GM18909 (cell line): Measurements from ENCODE around the gene DHX29.
"Not testable (repeated sequence)": the region's sequence is repeated elsewhere in the genome, so short reads cannot be mapped to it uniquely, and the experiment has no call there.

Source experiments
- ATAC-seq: cut with Tn5 transposase; IDR thresholded peaks from one replicate; pipeline ENCODE4 v1.9.1; 2021; ENCODE audit warnings: mild to moderate bottlenecking; ENCODE audit not compliant: unreplicated experiment, poor library complexity

The DHX29 gene

GRCh38 chr5:55319491-55319890 is 12.0 kb upstream of the DHX29 start:
- no peak for ATAC-seq

- ATAC-seq: not testable (repeated sequence)
These were observed 10.7 kb upstream of the DHX29 start for GRCh38 chr5:55318237-55318636.

DNA sequence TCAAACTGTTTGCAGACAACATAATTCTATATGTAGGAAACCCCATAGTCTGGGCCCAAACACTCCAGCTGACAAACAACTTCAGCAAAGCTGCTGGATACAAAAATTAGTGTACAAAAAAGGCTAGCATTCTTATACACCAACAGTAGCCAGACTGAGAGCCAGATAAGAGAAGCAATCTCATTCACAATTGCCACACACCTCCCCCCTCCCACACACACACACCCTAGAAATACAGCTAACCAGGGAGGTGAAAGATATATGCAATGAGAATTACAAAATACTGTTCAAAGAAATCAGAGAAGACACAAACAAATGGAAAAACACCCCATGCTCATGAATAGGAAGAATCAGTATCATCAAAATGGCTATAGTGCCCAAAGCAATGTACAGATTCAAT is 9.3 kb upstream of the DHX29 start:
- no peak for ATAC-seq

DNA sequence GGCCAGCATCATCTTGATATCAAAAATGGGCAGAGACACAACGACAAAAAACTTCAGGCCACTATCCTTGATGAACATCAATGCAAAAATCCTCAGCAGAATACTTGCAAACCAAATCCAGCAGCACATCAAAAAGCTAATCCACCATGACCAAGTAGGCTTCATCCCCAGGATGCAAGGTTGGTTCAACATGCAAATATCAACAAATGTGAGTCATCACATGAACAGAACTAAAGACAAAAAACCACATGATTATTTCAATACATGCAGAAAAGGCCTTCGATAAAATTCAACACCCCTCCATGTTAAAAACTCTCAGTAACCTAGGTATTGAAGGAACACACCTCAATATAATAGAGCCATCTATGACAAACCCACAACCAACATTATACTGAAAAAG is 8.8 kb upstream of the DHX29 start:
- ATAC-seq: no peak

GRCh38 chr5:55313870-55314617 is 6.5 kb upstream of the DHX29 start:
- ATAC-seq: no peak

- peak; percentile 17 for ATAC-seq
These were observed 851 bp upstream of the DHX29 start for GRCh38 chr5:55308254-55308836.

DNA sequence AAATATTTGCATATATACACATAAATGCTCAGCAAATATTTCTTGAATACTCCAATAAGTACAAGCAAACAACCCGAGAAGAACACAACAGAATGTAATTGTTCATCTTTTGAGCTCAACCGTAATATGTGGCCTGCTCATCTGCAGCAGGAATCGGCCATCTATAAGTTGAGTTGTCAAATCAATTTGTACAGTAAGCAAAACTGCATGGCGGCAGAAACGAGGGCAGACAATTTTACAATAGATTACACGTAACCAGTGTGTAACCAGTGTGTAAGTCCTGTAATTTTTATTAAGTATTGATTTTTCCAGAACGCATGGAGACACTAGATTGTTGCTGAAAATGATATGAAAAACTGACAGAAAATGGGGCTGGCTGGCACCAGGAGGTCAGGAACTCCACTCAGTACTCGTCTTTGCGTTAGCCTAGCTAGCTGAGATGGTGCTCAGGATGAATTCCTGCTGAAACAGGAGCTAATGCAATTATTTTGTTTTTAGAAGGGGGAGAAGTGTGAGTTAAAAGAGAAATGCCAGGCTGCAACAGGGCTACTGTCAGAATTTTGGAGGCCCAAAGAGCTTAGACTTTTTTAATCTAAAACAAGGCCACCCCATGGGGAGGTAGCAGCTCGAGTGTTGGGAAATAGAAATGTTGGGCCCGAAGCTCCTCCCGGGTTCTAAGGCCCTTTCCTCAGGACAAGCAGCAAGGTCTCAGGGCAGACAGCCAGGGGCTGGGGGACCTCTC is 682 bp downstream of the DHX29 start:
- no peak for ATAC-seq

GRCh38 chr5:55305345-55305744 is 2.1 kb downstream of the DHX29 start:
- ATAC-seq: no peak

DNA sequence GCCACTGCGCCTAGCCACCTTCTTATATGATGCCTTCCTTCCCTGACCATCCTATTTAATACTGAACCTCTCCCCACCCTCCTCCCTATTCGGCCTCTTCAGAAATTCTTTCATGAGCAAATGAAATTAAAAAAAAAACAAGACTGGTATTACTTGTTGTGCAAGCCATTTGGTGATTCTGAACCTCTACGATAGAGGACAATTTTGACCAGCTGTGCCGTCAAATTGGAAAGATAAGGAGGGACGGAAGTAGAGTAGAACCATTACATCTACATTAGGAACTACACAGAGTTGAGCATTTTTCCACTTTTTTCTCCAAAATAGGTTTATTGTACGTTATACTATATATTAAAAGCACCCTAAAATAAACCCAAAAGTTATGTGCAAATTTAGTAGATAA is 2.9 kb downstream of the DHX29 start:
- no peak for ATAC-seq

- ATAC-seq: no peak
These were observed 4.2 kb downstream of the DHX29 start for GRCh38 chr5:55303238-55303690.

GRCh38 chr5:55300890-55301289 is 6.6 kb downstream of the DHX29 start:
- ATAC-seq: no peak

GRCh38 chr5:55294935-55295334 is 12.6 kb downstream of the DHX29 start:
- no peak for ATAC-seq

GRCh38 chr5:55290991-55291390 is 16.5 kb downstream of the DHX29 start:
- ATAC-seq: no peak

- no peak for ATAC-seq
These were observed 17.7 kb downstream of the DHX29 start for GRCh38 chr5:55289808-55290207.

- no peak for ATAC-seq
These were observed 21.0 kb downstream of the DHX29 start for GRCh38 chr5:55286411-55286933.

- ATAC-seq: no peak
These were observed 28.7 kb downstream of the DHX29 start for GRCh38 chr5:55278778-55279177.

DNA sequence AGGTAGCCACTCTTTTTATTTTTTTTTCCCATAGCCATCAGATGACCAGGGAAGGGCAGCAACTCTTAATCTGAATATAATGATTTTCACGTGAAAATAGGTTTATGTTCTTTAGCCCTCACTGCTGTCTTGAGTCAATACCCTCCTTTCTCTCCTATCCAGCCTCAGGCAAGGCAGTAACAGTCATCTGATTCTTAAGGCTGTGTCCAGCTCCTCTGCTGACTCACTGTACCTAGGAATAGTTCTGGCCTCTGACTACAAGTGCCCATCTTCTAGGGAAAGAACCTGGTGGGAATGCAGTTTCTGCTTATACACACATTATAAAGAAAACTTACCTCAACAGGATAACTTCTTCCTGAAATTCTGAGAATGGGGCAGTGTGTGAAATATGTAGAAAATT is 30.7 kb downstream of the DHX29 start:
- no peak for ATAC-seq

GRCh38 chr5:55258339-55258738 is 49.2 kb downstream of the DHX29 start:
- ATAC-seq: no peak

DNA sequence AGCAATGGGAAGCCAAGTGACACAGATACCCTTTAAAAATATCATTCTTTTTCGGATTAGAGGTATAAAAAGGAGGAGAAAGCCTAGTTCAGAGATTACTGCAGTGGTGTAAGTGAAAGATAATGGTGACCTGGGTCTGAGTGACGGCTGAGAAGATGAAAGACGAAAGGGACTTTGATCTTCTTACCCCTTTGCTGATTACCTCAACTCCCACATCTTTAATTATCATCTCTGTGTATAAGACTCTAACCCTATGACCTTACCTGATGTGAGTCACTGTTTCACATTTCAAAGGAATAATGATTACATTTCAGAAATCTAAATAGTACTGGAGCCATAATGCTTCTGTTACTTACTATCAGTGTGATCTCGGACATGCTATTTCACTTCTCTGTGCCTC is 52.7 kb downstream of the DHX29 start:
- no peak for ATAC-seq

DNA sequence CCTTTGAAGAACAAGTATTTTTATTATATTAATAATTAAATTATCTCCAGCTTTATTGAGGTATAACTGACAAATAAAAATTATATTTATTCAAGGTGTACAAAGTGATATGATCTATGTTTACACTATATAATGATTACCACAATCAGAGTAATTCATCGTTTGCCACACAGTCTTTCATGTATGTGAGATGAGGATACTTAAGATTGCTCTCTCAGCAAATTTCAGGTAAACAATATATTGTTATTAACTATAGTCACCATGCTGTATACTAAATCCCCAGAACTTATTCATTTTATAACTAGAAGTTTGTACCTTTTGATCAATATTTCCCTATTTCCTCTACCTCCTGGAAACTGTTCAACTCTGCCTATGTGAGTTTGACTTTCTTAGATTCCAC is 57.4 kb downstream of the DHX29 start:
- ATAC-seq: no peak

DNA sequence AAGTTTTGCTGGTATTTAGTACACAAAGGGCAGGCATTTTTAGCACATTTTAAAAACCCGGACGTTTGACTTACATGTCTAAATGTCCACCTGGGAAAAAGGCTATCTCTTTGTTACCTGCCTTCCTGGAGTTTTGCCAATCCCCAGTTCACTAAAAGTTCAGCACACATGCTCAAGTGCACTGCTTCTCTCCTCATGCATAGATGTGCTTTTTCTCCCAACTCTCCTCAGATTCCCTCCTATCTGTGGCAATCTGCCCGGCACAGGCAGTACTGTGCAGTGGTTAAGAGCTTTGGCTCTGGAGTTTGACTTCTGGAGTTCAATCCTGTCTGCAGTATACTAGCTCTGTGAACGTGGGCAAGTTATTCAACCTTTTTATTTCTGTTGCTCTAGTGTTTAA is 65.7 kb downstream of the DHX29 start:
- ATAC-seq: no peak
